ENCODE results near the gene KRT12.
"Not testable (repeated sequence)": the region's sequence is repeated elsewhere in the genome, so short reads cannot be mapped to it uniquely, and the experiment has no call there.

Gene KRT12

DNA sequence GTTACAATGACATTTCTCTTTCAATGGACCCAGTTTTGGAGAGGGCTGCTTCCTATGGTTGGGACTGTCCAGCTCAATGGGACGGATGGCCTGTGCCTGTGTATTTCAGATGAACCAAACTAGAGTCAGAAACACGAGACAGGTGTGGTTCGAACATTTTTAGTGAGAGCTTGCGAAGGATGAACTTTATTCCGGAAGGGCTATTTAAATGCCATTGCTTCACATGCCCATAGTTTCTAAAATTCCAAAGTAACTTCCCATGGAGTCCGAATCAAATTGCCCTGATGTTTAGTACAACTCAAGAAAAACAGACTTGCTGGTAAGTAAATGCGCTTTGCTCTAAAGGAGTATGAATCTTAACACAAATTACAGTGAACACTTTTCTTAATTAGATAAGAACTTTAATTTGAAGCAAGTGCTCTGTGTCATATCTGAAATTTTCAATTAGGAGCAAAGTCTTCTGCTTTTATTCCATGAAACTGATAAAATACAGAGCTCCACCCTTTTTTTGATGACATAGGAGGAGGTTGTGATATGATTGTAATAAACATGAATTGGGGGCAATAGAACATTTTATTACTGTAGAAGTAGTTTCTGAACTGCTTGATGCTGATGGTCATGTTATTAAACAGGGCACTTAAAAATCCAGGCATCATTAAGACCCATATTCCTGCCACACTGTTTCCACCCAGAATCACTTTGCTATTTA lies 16.8 kb upstream of the KRT12 start:
- DNase-seq = no peak

DNA sequence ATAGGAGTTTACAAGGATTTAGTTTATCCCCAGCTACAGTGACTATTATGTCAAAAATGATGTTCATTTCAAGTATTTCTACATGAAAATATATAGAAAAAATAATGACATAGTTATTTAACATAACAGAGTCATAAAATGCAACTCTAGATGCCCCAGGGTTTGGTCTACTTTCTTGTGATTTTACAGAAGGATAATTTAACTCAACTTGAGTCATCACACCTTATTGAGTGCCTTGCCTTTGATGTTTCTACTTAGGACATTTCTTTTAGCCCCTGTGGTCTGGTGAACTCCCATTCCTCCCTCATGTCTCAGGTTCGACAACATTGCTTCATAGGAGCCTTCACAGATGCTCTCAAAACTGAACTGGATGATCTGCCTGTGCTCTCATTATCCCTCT lies 16.0 kb upstream of the KRT12 start:
- no peak for DNase-seq

DNA sequence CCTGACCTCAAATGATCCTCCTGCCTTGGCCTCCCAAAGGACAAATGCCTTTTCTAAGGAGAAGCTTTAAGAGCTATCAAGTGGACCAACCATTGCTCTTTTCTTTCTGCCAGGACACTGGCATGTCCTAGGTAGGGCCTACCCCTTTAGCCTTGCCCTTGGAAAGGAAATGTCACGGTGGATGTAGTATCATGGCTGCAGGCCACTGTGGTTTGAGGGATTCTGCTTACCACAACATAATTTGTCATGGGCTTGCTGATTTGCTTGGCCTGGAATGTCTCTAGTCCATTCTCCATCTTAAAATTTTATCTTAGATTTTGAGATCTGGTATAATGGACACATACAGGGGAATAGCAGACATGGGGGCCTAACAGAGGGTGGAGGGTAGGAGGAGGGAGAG lies 12.0 kb upstream of the KRT12 start:
- no peak for DNase-seq

DNA sequence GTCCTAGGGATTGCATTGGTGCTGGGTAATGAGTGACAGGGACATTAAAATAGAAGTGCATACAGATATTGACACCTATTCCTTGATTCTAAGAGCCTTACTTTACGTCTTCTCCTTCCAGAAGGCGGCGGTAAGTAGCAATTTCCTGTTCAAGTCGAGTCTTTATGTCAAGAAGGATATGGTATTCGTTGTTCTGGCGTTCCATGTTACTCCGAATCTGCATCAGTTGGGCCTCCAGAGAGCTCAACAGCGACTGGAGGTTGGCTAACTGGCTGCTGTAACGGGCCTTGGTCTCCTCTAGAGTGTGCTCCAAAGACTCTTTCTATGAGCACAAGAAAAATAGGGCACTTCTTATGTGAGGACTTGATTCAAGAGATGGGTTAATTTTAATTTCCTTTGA lies 11.0 kb upstream of the KRT12 start:
- DNase-seq = no peak

DNA sequence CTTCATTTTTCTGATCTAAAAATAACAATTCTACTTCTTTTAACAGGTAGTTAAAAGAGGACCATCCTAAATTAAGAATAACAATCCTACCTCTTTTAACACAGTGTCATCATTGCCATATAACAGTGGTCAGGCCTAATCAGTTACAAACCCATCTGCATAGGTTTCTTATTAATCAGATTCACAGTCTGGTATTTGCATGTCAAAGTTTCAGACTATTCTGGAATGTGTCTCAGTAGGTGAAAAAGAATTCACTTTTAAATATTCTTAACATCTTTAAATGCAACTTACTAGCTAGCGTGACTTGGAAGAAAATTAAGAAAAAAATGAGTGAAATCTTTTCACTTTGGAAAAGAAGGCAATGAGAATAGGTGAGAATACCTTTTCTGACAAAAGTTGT lies 6.8 kb upstream of the KRT12 start:
- DNase-seq = no peak

DNA sequence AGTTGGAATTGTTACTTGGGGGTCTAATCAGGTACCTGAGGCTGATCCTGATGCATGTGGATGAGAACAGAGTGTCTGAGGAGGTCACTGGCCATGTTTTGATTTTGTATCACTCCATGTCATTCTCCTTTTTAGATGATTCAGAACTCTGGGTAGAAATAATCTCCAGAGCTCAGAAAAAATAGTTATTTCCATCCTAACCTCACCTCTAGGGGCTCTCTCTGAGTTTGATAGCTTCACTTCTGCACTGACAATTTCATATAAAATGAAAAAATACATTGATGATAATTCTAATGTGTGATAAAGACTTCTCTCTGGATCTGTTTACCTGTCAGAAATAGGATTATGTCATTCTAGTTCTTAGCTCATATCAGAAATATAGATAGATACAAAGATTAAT lies 6.2 kb upstream of the KRT12 start:
- DNase-seq = no peak

DNA sequence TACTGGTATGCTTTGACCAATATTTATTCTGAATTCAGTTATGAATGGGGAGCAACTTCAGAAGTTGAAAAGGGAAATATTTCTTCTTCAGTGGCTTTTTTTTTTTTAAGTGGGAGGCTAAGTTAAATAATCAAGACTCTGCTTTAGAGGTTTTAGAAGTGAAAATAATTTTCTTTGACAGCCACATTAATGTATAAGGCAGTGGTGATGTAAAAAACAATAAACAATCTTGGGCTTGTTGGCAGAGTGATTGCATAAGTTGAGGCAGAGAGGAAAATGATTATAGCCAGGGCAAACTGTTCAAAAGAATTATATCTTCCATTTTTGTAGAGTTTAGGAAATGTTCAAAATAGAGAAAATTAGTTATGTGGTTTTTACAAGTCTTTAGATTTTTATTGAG lies 5.4 kb upstream of the KRT12 start:
- no peak for DNase-seq

DNA sequence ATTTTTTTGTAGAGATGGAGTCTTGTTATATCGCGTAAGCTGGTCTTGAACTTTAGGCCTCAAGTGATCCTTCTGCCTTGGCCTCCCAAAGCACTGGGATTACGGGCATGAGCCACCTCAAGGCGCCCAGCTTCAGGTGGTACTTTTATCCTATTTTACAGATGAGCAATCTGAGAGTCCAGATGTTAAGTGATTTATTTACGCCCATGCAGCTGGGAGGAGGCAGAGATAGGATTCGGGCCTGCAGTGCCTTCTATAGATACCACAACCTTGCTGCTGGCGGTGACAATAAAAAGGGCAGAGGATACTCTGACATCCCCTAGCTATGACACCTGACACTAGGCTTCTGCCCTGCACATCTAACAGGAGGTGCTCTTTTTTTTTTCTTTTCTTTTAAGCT lies 4.3 kb upstream of the KRT12 start:
- DNase-seq = no peak

DNA sequence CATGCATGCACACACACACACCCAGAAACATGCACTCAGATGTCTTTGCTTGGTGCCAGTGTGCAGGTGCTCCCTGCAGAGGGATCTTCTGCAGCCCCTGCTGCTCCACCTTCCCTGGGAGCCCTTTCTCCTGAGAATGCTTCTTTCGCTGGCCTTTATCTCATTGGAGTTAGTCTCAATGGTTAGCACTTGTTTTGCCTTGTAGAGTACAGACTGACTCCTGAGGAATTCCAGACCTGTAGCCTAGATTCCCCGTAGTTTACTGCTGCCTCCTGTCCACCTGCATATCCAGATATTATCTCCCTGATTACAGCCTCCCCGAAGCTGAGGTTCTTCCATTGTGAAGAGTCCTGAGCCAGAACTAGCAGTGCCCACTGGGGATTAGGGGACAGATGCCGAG lies 3.1 kb upstream of the KRT12 start:
- no peak for DNase-seq

DNA sequence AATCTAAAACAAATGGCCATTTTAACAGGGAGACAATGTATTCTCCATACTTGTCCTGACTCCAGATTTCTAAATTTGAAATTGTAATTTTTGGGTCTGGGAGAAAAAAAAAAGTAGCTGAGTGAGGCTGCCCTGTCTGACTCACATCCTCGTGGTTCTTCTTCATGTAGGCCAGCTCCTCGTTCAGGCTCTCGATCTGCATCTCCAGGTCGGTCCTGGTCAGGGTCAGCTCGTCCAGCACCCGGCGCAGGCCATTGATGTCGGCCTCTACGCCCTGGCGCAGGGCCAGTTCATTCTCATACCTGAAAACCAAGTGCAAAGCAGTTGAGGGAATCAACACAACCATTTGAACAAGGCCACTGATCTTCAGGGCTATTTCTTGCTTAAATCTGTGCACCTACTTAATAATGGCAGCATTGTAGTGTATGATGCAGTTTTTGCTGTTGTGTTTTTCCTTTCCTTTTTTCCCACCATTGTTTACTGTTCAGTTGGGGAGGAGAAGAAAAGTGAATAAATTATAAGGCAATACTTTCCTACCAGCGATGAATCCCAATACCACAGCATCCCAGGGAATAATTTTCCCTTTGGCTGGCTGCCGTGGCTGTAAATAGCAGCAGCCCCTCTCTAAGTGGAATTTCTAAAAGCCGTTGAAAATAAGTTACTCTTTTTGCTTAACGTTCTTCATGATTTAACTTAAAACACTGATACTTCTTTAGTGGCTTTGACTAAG lies 2.2 kb downstream of the KRT12 start:
- no peak for DNase-seq

DNA sequence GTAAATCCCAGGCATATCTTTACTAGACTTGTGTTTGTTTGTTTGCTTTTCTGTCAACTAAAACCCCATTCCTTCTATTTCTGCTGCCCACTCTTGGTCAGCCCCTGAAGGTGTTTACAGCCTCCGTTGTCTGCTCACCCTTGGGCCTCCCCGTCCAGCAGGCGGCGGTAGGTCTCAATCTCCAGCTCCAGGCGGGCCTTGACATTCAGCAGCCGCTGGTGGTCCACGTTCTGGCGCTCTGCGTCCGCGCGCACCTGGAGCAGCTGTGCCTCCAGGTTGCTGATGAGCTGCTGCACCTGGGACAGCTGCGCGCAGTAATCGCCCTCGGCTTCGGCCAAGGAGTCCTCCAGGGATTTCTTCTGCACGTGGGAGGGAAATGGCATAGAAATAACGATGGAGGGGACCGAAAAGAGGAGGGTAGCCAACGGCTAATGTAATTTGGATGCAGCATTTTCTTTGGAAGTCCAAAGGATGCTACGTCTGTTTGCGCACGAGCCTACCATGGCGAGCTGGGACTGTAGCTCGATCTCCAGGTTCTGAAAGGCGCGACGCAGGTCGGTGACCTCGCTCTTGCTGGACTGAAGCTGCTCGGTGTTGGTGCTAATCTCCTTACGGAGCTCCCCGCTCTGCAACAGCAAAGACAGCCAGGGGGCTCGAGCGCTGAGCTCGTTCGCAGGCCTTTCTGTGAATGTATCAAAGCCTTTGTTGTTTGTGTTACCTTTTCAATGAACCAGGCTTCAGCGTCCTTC lies 3.9 kb downstream of the KRT12 start:
- DNase-seq = peak; percentile 34

DNA sequence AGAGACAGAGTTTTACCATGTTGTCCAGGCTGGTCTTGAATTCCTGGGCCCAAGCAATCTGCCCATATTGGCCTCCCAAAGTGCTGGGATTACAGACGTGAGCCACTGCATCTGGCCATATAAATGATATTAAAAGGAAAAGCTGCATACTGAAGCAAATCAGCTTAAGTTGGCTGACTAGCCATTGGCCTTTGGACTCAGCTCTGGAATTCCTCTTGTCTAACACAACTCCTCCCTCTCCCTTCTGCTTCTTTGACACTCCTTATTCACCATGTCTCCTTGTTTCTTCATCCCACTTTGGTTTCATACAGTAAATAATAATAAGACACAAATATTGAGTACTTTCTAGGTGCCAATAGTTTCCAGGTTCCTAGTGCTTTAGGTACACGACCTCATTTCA lies 7.5 kb downstream of the KRT12 start:
- DNase-seq = no peak

DNA sequence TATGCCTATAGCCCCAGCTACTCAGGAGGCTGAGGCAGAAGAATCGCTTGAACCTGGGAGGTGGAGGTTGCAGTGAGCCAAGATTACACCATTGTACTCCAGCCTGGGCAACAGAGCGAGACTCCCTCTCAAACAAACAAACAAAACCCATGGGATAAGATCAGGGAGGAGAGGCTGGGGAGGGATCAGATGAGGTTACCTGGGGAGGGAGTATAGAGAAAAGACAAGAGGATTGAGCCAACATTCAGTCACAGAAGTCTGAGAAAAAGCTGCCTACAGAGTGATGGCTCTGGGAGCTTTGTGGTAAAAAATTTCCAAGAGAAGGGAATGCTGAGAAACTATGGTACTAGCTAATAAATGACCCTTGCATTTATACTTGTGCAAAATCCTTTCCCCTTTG lies 8.4 kb downstream of the KRT12 start:
- not testable (repeated sequence) for DNase-seq

DNA sequence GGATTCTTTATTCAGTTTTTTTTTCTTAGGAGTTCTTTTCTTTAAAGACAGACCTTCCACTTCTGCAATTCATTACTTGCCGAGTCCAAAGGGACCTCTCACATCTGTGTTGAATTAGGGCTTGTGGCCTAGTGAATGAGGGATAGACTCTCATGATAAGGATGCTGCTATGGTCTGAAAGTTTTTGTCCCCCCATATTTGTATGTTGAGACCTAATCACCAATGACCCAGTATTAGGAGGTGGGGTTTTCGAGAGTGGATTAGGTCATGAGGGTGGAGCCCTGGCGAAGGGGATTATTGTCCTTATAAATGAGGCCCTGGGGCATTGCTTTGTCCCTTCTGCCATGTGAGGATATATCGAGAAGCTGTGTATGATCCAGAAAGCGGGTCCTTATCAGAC lies 9.5 kb downstream of the KRT12 start:
- DNase-seq = no peak

DNA sequence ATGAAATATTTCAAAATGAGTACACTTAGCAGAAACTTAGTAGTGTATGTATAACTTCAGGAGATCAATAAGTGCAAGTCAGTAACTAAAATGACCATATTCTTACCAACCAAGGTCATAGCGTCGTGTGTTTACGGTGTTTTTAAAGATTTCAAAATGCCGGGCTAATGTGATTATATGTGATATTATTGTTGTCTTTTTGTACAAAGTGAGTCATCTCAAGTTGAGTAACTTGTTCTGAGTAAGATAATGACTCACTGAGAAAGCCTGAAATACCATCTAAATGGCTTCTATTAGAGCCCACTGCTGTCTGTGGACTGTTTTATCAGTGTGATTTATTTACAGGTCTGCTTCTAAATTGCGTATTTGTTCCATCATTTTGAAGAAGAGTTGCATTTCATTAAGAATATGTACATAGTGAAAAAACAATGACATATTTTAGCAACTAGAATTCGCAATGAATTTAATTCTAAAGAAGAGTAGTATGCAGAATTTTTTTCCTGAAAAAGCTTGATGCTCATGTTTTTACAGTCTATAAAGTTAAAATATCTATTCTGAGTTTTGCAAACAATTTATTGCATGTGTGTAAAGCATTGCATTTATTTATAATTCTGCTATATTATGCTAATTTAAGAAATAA lies 12.7 kb downstream of the KRT12 start:
- DNase-seq = no peak

DNA sequence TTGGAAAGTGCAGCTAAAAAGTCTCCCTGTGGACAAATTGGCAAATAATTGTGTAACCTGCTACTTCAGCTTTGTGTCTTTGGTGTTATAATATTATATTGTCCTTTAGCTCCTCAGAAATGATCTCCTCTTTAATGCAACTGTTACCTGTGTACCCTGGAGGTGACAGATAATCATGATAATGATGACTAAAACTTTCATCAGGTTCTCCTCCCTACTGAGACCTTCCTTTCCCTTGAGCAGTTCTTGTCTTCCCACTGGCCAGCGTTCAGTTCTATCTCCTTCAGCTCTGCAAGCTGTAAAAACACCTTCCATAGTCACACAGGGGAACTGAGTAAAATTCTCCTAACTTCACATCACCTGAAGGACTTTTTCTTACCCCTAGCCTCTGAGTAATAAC lies 14.7 kb downstream of the KRT12 start:
- no peak for DNase-seq

DNA sequence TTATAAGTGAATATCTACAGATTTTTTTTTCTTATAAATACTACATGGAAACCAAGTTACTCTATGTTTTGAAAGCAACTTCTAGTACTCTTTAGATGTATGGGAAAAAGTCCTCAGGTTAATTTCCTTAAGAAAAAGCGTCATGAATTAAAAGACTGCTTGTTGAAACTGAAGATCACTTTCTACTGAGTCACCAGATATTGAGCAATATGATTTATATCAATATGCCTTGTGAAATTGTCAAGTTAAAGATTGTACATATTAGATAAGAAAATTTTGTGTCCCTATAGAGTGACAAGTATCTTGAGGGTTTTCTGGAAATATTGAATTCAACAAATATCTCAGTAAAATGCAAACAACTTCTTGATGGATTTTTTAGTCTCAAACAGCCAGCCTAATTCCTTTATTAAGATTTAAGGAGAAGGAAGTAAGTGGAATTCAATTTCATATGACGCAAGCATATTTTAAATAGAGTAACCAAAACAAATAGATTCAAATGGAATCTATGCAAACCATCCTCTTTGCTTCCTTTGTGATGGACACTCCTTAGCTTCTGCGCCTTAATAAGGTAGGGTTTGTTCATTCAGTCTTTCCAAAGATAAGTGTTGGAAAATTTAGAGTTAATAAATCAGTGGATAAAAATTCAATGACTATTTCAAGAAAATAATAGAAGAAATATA lies 16.6 kb downstream of the KRT12 start:
- DNase-seq = no peak

DNA sequence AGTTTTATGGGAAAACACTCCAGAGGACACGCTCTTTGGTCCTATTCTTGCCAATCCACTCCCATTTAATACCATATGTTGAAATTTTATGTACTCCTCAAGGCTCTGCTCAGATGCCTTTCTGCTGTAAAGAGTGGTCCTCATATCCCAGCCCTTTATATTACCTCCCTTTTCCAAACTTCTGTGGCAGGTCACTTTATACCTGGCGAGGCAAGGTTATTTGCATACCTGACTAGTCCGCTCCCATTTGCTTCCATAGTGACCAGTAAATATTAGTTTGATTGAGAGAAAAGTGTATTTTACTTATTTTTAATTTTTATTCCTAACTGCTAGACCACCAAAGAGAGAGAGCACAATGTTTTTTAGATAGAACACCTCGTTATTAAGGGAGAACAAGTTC lies 17.3 kb downstream of the KRT12 start:
- DNase-seq = no peak

DNA sequence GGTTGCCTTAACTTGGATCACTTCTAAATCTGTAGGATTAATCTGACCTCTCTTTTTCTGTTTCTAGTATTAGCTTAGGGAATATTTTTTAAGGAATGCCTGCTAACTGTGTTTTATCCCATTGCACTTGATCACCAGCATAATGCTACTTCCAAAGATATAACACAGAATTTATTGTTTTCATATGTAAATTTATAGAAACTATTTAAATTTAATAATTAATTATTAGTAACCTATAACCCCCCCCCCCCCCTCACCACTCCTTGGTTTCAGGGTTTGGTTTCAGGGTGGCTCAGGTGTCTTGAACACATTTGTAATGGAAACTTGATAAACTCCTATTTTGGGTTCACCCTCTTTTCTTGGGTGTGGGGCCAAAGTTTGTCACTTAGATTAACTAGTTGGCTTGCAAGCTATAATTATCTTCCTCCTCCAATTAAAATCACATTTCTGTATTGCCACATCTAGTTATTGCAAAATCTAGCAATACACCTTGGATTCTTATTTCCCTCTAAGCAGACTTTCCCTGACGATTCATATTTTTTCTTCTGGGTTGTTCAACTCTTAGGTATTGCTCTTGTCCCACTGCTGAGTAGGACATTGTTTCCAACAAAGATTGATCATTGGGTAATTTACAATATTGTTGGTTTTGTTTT lies 18.3 kb downstream of the KRT12 start:
- DNase-seq = no peak

DNA sequence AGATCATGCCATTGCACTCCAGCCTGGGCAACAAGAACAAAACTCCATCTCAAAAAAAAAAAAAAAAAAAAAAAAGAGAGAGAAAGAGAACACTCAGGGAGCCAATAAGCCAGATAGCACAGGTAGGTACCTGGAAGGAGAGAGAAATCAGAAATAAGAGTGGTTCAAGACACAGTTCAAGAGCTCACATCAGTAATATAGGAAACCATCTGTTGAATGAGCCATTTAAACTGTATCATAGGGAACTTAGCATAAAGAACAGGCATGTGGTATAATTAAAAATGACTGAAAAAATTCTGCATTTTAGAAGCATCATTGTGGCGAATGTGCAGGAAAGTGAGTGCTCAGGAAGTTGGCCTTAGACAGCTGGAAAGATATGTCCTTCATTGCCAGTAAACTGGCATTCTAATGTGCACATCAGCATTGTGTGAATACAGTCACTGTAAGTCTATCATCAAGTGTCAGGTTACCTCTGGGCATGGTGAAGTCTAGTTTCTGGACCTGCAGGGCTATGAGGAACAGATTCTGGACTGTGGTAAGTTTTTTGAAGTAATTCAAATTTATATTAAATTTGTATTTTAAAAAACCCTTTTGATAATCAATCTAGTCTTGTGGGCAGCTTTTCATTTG lies 20.4 kb downstream of the KRT12 start:
- DNase-seq = no peak

DNA sequence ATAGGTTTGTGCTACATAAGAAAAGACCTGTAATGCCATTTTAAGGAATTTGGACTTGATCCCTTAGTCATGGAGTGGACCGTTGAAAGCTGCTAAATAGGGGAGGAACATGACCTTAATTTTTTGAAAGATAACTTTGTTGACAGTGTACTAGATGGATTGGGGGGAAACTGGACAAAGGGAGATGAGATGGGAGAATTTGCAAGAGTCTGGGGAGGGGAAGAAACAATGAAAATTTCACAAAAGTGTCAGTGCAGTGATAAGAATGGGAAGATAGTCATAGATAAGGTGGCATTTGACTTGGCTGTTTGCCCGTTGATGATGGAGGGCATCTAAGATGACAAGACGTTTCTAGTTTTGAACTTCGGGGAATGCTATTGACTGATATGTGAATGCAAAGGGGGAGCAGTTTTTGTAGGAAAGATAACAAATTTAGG lies 22.3 kb downstream of the KRT12 start:
- DNase-seq = no peak

DNA sequence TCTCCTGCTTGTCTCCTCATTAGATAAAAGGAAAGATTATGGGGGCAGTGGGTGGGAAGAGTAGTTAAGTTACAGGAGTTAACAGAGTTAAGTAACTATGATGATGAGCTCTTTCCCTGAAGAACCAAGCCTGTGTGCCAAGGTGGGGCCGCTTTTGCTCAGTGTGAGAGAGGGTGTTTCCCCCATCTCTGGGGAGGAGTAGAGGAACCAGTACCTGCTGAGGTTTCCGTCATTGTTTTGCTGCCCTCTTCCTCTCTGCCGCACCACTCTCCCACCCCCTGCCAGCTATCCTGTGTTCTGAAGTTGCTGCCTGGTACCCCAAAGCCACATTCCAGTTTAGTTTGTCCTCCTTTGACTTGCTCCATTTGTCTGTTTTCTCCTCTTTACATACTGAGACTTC lies 23.8 kb downstream of the KRT12 start:
- no peak for DNase-seq

All from activated CD4-positive, alpha-beta T cell treated with anti-CD3 and anti-CD28 coated beads for 48 hours (primary cell).